GM21619 (cell line): ENCODE data around the gene DLL3.

Experiments
- ATAC-seq: cut with Tn5 transposase; IDR thresholded peaks from one replicate; pipeline ENCODE4 v1.9.1; 2021; ENCODE audit not compliant: unreplicated experiment

DLL3 gene

GRCh38 chr19:39515551-39516191 is 16.9 kb downstream of the DLL3 start:
- no peak for ATAC-seq

- no peak for ATAC-seq
Measured at GRCh38 chr19:39516270-39516669, 17.5 kb downstream of the DLL3 start.

DNA sequence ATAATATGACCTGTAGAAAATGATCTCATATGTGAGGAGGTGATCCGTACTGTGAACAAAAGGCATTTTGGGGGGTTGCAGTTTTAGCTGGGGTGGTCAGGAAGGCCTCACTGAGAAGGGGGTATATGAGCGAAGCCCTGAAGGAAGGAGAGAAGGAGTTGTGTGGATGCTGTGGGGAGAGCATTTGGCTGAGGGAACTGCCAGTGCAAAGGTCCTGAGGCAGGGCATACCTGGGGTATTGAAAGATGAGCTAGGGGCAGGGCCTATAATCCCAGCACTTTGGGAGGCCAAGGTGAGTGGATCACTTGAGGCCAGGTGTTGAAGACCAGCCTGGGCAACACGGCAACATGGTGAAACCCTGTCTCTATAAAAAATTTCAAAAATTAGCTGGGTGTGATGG is 18.7 kb downstream of the DLL3 start:
- ATAC-seq, result no peak

GRCh38 chr19:39518458-39518857 is 19.7 kb downstream of the DLL3 start:
- no peak for ATAC-seq

GRCh38 chr19:39518975-39519374 is 20.2 kb downstream of the DLL3 start:
- ATAC-seq, result no peak

GRCh38 chr19:39520541-39521484 is 22.1 kb downstream of the DLL3 start:
- no peak for ATAC-seq

GRCh38 chr19:39524495-39524894 is 25.7 kb downstream of the DLL3 start:
- no peak for ATAC-seq

GRCh38 chr19:39525205-39525604 is 26.5 kb downstream of the DLL3 start:
- ATAC-seq, result no peak

GRCh38 chr19:39531834-39532232 is 33.1 kb downstream of the DLL3 start:
- ATAC-seq, result no peak

DNA sequence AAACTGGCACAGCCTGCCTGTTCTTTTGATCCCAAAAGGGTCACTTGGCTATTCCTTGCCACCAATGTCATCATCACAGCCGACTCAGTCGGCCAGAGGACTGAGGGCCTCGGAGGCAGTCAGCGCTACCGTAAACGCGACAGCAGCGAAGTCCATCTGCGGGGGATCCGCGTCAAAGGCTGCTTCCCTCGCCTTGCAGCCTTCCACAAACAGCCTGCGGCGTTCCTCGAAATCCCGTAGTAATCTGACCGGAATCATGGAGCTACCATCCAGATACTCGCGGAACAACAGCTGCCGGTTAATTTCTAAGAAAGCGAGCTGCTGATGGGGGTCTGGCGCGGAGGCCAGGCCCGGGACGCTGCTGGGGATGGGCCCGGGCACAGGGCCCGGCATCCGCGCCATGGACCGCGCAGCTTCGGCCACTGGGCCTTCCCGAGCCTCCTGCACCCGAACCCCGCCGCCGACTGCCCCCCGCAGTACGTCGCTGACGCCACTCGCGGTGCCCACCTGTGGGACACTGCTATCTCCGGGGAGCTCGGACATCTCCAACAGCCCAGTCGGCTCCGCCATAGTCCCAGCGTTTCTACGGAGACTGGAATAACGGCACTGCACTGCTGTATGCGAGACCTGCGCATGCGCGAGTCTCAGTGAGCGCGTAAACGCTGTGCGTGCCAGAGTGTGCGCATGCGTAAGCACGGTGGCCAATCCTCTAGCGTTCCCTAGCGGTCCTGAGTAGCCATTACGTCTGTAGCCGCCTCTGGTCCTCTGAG is 33.7 kb downstream of the DLL3 start, which contains the start of gene EID2B:
Gene EID2B (minus strand): TSS at position 620 of the 770 bp plus-strand sequence. CDS start 50 bp downstream, at position 570.
- peak; percentile 85 for ATAC-seq

- ATAC-seq, result no peak
Measured at GRCh38 chr19:39533003-39533512, 34.3 kb downstream of the DLL3 start.

- ATAC-seq, result no peak
Measured at GRCh38 chr19:39533791-39534190, 35.0 kb downstream of the DLL3 start.

DNA sequence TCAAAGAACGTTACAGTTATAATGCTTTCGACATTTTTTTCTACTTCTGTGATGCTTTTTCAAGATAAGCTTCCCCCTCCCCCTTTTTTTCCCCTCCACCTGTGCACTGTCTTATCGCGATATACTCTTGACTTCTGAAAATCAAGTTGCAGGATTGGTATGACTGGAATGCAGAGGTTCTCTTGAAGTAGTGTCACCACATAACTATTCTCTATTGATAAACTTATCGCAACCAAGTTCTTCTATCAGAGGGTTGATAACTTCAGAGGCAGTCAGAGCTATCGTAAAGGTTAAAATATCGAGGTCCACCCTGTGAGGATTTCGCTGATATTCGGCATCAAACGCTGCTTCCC is 40.4 kb downstream of the DLL3 start:
- ATAC-seq, result no peak

GRCh38 chr19:39539518-39540332 is 41.0 kb downstream of the DLL3 start, which contains the start of gene EID2:
TSS of gene EID2 (minus strand) at chr19:39540161. CDS start at chr19:39540079, 82 bp downstream.
- ATAC-seq, result peak; percentile 85

DNA sequence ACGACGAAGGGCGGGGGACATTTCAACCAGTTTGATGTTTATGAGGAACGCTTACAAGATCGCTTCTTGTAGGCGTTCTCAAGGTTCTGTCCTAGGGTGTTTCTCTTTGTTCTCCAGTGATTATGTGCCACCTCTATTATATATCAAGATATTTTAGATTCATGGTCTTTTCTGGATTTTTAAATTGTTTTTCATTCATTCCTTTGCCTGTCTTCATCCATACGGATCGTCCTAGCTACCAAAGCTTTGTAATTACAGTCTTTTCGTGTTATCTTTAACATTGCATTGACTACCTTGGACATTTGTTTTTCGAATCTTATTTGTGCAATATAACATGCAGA is 41.6 kb downstream of the DLL3 start:
- no peak for ATAC-seq

- ATAC-seq, result no peak
Measured at GRCh38 chr19:39542206-39542605, 43.5 kb downstream of the DLL3 start.

DNA sequence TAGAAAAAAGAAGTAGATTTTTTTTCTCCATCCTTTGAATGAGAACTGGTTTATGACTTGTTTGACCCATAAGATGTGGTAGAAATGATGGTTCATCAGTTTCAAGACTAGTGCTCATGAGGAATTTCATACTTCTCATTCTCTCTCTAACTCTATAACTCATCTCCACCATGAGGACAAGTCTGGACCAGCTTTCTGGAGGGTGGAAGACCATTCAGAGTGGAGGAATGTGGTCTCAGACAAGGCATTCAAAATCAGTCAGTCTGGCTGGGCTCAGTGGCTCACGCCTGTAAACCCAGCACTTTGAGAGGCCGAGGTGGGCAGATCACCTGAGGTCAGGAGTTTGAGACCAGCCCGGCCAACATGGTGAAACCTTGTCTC is 44.7 kb downstream of the DLL3 start:
- ATAC-seq, result no peak

DNA sequence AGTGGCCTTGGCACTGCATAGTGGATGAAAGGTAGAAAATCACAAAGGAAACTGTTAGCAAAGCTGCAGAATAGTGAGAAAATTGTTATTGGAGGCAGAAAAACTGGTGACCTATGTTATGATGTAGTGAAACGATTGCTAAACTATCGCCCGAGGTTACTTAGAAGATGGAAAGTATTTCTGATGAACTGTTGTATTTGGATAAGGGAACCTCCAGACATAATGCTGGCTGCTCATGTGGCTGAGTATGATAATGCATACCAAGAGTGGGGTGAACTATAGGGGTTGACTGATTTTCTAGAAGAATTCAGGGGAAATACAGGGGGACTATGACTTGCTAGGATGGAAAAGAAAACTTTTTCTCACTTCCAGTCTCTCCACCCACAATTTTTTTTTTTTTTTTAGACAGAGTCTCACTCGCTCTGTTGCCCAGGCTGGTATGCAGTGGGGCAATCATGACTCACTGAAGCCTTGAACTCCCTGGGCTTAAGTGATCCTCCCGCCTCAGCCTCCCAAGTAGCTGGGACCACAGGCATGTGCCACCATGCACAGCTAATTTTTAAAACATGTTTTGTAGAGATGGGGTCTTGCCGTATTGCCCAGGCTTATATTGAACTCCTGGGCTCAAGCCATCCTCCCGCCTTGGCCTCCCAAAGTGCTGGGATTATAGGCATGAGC is 45.6 kb downstream of the DLL3 start:
- no peak for ATAC-seq

GRCh38 chr19:39544911-39545310 is 46.2 kb downstream of the DLL3 start:
- no peak for ATAC-seq

GRCh38 chr19:39546599-39546998 is 47.9 kb downstream of the DLL3 start:
- ATAC-seq, result no peak
